ENCODE results near the gene ZNF627.
A peak's percentile ranks its signal among the peaks of the same experiment; 100 is the strongest.

ZNF627 gene

GRCh38 chr19:11639245-11639601 lies 41.9 kb downstream of the ZNF627 start:
- no peak for TF ChIP-seq CTCF (IDR thresholded peaks at IDR 0.05; ENCODE audit: control insufficient read depth, extremely low read depth, insufficient read depth)
- DNase-seq (ENCODE audit: low read depth): no peak
- H3K4me3 ChIP-seq (ENCODE audit: low read depth, low read length): peak overlapping the region; percentile 87

GRCh38 chr19:11639602-11640471 lies 42.6 kb downstream of the ZNF627 start:
- TF ChIP-seq CTCF (IDR thresholded peaks at IDR 0.05; ENCODE audit: control insufficient read depth, extremely low read depth, insufficient read depth): no peak
- peak overlapping the region; percentile 87 for H3K4me3 ChIP-seq (ENCODE audit: low read depth, low read length)
- peak; percentile 93 for DNase-seq (ENCODE audit: low read depth)

GRCh38 chr19:11641244-11641643 lies 44.0 kb downstream of the ZNF627 start:
- no peak for TF ChIP-seq CTCF (IDR thresholded peaks at IDR 0.05; ENCODE audit: control insufficient read depth, extremely low read depth, insufficient read depth)
- no peak overlapping the region for H3K4me3 ChIP-seq (ENCODE audit: low read depth, low read length)
- DNase-seq (ENCODE audit: low read depth): no peak

- DNase-seq (ENCODE audit: low read depth): no peak
- TF ChIP-seq CTCF (IDR thresholded peaks at IDR 0.05; ENCODE audit: control insufficient read depth, extremely low read depth, insufficient read depth): no peak
- H3K4me3 ChIP-seq (ENCODE audit: low read depth, low read length): no peak overlapping the region
Observed at GRCh38 chr19:11642902-11643301, 45.6 kb downstream of the ZNF627 start.

GRCh38 chr19:11649941-11650340 lies 52.7 kb downstream of the ZNF627 start:
- H3K4me3 ChIP-seq (ENCODE audit: low read depth, low read length): no peak overlapping the region
- DNase-seq (ENCODE audit: low read depth): no peak
- no peak for TF ChIP-seq CTCF (IDR thresholded peaks at IDR 0.05; ENCODE audit: control insufficient read depth, extremely low read depth, insufficient read depth)

GRCh38 chr19:11651062-11651461 lies 53.8 kb downstream of the ZNF627 start:
- no peak overlapping the region for H3K4me3 ChIP-seq (ENCODE audit: low read depth, low read length)
- no peak for TF ChIP-seq CTCF (IDR thresholded peaks at IDR 0.05; ENCODE audit: control insufficient read depth, extremely low read depth, insufficient read depth)
- no peak for DNase-seq (ENCODE audit: low read depth)

- TF ChIP-seq CTCF (IDR thresholded peaks at IDR 0.05; ENCODE audit: control insufficient read depth, extremely low read depth, insufficient read depth): no peak
- no peak overlapping the region for H3K4me3 ChIP-seq (ENCODE audit: low read depth, low read length)
- no peak for DNase-seq (ENCODE audit: low read depth)
Observed at GRCh38 chr19:11652056-11652455, 54.8 kb downstream of the ZNF627 start.
